H1 (cell line): Measurements from ENCODE around the gene VSX1.

Experiments used
- ASH2L ChIP-seq: fragments of 200-600, 300-600 bp; sonication (generic); IDR thresholded peaks from one replicate; pipeline ENCODE4 v1.7.1; 2017; ENCODE audit warnings: low read length
- BCL11A ChIP-seq, 2 experiments: IDR thresholded peaks; one replicate each; pipeline ENCODE4 v1.6.1; 2011; ENCODE audit warnings: low read depth in 2 of 2, low read length in 2 of 2, mild to moderate bottlenecking in 2 of 2
- CHD1 ChIP-seq: IDR thresholded peaks from 2 replicates; pipeline ENCODE4 v1.6.1; 2012; ENCODE audit warnings: low read depth, low read length, improper control_type of control experiment
- EP300 ChIP-seq, 2 experiments: IDR thresholded peaks; 1 replicate in 1 of 2; 2 replicates in 1 of 2; pipeline ENCODE4 v1.6.1; 2011 to 2012; ENCODE audit warnings: low read depth in 2 of 2, low read length in 2 of 2, mild to moderate bottlenecking in 2 of 2, borderline replicate concordance in 1 of 2, inconsistent platforms in 1 of 2, moderate library complexity in 1 of 2
- EZH2 ChIP-seq: fragments of 200-600 bp; sonication (generic); IDR thresholded peaks from 2 replicates; pipeline ENCODE4 v1.7.1; 2012; ENCODE audit warnings: low read depth, mild to moderate bottlenecking, moderate library complexity, low read length, inconsistent platforms; ENCODE audit not compliant: severe bottlenecking
- NRF1 ChIP-seq: IDR thresholded peaks from 2 replicates; pipeline ENCODE4 v1.6.1; 2011; ENCODE audit warnings: mild to moderate bottlenecking, low read depth, low read length, improper control_type of control experiment
- POLR2A ChIP-seq, 2 experiments: IDR thresholded peaks; 1 replicate in 1 of 2; 2 replicates in 1 of 2; pipeline ENCODE4 v1.6.1; 2011; ENCODE audit warnings: low read depth in 2 of 2, low read length in 2 of 2, mild to moderate bottlenecking in 2 of 2; ENCODE audit errors: control extremely low read depth in 1 of 2
- RAD21 ChIP-seq, 2 experiments: IDR thresholded peaks in 1 of 2; conservative IDR thresholded peaks in 1 of 2; 2 replicates each; pipeline ENCODE4 v1.6.1; 2011; ENCODE audit warnings: low read depth in 2 of 2, low read length in 2 of 2, improper control_type of control experiment in 1 of 2, inconsistent platforms in 1 of 2, mild to moderate bottlenecking in 1 of 2, moderate library complexity in 1 of 2
- SUZ12 ChIP-seq: fragments of 200-600 bp; sonication (generic); IDR thresholded peaks from 2 replicates; pipeline ENCODE4 v1.6.1; 2012; ENCODE audit warnings: mild to moderate bottlenecking, inconsistent platforms, low read length, moderate library complexity, mixed read lengths
- YY1 ChIP-seq: IDR thresholded peaks from 2 replicates; pipeline ENCODE4 v1.6.1; 2011; ENCODE audit warnings: low read depth, mild to moderate bottlenecking, low read length
- TF ChIP-seq, protein P1 (sequence below): IDR thresholded peaks from 2 replicates; pipeline ENCODE4 v1.6.1; 2012; ENCODE audit warnings: low read length, inconsistent platforms
- TF ChIP-seq, protein P2 (sequence below), 3 experiments: IDR thresholded peaks; 1 replicate in 2 of 3; 2 replicates in 1 of 3; pipeline versions ENCODE4 v1.5.1 to v1.6.1; 2011; ENCODE audit warnings: low read length in 3 of 3, mild to moderate bottlenecking in 3 of 3, inconsistent platforms in 2 of 3, low read depth in 1 of 3, moderate library complexity in 1 of 3; ENCODE audit not compliant: insufficient read depth in 1 of 3; ENCODE audit errors: control extremely low read depth in 1 of 3

DNA sequence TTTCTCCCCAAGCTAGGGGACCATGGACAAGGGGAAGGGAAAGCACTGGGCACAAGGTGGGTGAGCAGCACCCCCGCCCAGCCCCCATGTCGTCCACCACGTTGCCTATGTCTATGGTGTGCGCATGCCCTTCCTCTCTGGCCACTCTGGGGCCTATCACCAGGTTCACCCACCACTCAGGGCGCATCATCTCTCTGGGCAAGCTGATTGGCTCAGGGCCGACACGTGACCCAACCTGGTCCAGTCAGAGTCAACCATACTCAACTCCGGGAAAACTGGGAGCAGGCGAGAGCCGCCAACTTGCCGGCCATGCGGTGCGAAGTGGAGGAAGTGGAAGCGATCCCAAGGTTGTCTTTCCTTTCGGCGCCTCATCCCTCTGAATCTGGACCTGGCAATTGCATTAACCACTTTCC, 49.9 kb downstream of the VSX1 start:
- TF ChIP-seq, protein P1, sequence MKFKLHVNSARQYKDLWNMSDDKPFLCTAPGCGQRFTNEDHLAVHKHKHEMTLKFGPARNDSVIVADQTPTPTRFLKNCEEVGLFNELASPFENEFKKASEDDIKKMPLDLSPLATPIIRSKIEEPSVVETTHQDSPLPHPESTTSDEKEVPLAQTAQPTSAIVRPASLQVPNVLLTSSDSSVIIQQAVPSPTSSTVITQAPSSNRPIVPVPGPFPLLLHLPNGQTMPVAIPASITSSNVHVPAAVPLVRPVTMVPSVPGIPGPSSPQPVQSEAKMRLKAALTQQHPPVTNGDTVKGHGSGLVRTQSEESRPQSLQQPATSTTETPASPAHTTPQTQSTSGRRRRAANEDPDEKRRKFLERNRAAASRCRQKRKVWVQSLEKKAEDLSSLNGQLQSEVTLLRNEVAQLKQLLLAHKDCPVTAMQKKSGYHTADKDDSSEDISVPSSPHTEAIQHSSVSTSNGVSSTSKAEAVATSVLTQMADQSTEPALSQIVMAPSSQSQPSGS = no peak
- no peak for TF ChIP-seq YY1
- TF ChIP-seq, protein P2, sequence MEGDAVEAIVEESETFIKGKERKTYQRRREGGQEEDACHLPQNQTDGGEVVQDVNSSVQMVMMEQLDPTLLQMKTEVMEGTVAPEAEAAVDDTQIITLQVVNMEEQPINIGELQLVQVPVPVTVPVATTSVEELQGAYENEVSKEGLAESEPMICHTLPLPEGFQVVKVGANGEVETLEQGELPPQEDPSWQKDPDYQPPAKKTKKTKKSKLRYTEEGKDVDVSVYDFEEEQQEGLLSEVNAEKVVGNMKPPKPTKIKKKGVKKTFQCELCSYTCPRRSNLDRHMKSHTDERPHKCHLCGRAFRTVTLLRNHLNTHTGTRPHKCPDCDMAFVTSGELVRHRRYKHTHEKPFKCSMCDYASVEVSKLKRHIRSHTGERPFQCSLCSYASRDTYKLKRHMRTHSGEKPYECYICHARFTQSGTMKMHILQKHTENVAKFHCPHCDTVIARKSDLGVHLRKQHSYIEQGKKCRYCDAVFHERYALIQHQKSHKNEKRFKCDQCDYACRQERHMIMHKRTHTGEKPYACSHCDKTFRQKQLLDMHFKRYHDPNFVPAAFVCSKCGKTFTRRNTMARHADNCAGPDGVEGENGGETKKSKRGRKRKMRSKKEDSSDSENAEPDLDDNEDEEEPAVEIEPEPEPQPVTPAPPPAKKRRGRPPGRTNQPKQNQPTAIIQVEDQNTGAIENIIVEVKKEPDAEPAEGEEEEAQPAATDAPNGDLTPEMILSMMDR (IDR thresholded peaks at IDR 0.05; ENCODE audit: control extremely low read depth in 1 of 3, insufficient read depth in 1 of 3, low read depth in 1 of 3, low read length in 3 of 3) = no peak
- no peak for TF ChIP-seq CHD1
- TF ChIP-seq EP300 (IDR thresholded peaks at IDR 0.05; ENCODE audit: borderline replicate concordance in 1 of 2, low read depth in 2 of 2, low read length in 2 of 2) = no peak
- TF ChIP-seq ASH2L = no peak
- no peak for TF ChIP-seq RAD21 (IDR thresholded peaks at IDR 0.05 in 1 of 2, conservative IDR thresholded peaks at IDR 0.05 in 1 of 2; ENCODE audit: low read depth in 2 of 2, low read length in 2 of 2)
- TF ChIP-seq POLR2A (IDR thresholded peaks at IDR 0.05; ENCODE audit: control extremely low read depth in 1 of 2, low read depth in 2 of 2, low read length in 2 of 2) = no peak
- no peak for TF ChIP-seq SUZ12
- no peak for TF ChIP-seq EZH2
- TF ChIP-seq NRF1 = no peak
- TF ChIP-seq BCL11A (IDR thresholded peaks at IDR 0.05; ENCODE audit: low read depth in 2 of 2, low read length in 2 of 2) = no peak
